Activated T-cell treated with anti-CD3 and anti-CD28 coated beads, Interleukin-2, amount 50 U/mL, for 48 hours (primary cell): ENCODE measurements around the gene CYP1B1.

Source experiments
- DNase-seq, 2 experiments: peaks; one replicate each; pipeline ENCODE4 v3.0.0-alpha.2; 2020

The CYP1B1 gene

DNA sequence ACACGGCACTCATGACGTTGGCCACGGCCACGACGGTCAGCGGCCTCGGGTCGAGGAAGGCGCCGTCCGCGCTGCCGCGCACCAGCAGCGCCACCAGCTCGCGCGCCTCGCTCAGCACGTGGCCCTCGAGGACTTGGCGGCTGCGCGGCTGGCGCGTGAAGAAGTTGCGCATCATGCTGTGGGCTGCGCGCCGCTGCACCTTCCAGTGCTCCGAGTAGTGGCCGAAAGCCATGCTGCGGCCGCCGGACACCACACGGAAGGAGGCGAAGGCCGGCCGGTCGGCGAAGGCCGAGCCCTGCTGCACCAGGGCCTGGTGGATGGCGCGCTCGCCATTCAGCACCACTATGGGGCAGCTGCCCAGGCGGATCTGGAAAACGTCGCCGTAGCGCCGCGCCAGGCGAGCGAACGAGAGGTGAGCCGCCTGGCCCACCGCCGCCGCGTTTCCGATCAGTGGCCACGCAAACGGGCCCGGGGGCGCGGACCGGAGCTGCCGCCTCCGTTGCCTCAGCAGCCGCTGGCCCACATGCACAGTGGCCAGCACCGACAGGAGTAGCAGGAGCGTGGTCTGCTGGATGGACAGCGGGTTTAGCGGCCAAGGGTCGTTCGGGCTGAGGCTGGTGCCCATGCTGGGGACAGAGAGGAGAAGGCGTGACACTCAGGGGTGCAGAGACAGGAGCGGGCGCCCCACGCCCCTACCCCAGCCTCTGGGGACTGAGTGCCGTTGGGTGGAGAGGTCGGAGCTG lies 1.0 kb downstream of the CYP1B1 start:
- peak; percentile 51 to 56 for DNase-seq

- DNase-seq: peak; percentile 47 to 56
These were observed 1.7 kb downstream of the CYP1B1 start for GRCh38 chr2:38074058-38074763.

GRCh38 chr2:38073211-38074057 lies 2.5 kb downstream of the CYP1B1 start:
- peak; percentile 32 to 39 for DNase-seq

- no peak for DNase-seq
These were observed 5.5 kb downstream of the CYP1B1 start for GRCh38 chr2:38070438-38070837.

GRCh38 chr2:38068234-38068633 lies 7.7 kb downstream of the CYP1B1 start:
- no peak for DNase-seq

DNA sequence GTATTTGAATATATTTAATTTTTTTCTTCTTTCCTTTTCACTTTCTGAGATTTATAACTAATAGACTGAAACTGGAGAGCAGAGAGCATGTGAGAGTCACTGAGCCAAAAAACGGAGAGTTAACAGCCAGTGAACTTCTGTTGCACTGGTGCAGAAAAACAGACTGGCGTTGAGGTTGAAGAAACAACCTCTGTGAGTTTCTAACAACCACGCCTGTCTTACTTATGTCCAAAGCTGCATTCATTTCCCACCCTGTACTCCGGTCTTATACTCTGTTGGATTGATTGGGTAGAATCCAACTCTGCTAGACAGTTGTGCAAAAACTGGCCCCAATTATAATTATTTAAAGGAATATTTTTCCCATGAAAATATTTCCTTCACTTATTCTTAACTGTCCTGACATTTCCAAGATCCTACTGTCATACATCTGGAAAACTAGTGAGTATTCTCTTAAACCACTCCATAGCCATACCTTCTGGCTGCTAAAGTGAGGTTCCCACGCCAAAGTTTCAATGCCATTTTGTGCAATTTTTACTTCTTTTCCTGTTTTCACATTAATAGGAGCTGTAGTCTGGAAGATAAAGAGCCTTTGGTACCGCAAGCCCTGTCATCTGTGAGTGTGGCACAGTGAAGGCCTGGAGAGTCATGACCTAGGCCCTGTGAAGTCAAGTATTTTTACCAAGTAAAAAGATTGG lies 9.4 kb downstream of the CYP1B1 start:
- DNase-seq: no peak

DNA sequence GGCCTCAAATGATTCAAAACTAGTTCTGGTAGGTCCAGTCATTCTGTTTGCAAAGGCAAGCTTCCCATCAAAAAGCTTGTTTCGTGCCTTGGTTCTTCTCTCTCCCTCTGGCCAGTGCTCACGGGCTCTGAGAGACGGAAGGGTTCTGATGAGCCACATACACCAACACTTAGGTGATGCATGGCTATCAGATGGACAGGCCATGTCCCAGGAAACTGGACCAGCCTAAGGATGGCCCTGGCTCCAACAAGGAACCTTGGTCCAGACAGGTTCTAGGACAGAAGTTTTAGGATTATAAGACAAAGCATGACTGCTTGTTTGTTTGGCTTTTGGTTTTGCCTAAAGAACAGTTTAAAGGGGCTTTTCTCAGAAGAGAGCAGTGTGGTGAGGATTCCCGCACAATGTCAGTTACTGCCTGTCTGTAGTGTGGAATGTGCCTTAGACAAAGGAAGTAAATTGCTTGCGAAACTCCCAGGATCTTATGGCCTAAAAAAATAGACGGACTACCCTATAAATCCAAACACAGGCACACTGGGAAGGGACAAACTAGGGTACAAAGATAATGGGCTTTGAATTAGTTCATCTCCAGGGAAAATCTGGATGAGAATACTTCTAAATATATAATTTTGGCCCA lies 10.3 kb downstream of the CYP1B1 start:
- DNase-seq: no peak

DNA sequence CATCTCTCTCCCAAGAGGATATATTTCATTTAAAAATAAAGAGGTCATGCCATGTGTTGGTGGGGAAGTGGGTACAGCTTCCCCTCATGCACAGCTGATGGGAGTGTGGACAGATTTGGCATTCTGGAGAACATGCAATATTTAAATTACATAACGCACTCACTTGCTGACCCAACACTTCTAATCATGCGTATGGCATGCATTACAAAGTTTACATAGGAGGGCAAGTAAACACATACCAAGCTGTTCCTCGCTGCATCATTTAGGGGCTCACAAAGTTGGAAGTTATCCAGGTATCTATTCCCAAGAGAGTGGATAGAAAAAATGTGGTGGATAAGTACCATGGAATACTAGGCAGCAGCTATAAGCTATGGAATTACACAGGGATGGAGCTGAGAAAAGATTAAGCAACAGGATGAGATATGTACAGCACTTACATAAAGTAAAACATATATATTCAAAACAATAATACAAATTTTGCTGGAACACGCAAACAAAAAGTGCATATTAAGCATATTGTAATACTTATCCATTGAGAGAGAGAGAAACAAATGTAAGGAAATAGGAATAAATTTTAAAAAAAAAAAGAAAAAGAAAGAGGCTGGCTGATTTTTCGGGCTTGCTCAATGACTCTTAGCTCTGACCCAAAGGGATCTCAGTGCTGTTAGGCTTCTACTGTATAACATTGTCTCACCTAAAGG lies 11.0 kb downstream of the CYP1B1 start:
- DNase-seq: no peak

DNA sequence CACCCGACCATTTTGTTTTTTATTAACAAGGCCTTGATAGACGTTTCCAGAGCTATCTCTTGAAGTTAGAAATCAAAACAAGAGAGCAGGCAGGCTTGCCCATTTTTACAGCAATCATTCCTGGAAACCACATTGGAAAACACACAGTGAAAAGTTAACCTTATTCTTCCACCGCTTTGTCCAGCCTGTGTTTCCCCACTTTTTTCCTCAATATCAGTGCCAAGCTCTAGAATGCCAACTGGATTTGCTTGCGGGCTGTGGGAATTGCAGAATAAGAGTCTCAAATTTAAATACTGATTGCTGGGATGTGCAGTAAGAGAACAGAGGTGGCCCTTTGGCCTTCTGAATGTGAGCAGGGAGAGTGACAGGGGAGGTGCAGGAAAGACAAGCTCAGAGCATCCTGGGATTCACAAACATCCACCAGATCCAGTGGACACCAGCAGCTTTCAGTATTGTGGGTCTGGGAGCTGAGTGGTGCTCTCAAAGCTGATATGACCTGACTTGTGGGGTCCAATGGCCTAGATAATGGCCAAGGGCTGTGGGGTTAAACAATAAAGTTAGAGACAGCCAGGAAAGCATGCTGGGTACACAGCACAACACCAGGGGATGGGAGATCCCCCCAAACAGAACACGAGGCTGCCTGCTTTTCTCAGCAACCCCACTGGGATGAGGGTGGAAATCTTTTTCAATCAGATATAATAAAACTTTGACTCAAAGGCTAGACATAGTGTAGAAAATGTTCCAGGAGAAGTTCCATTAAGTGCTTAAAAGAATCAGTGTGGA lies 15.5 kb downstream of the CYP1B1 start:
- no peak for DNase-seq

DNA sequence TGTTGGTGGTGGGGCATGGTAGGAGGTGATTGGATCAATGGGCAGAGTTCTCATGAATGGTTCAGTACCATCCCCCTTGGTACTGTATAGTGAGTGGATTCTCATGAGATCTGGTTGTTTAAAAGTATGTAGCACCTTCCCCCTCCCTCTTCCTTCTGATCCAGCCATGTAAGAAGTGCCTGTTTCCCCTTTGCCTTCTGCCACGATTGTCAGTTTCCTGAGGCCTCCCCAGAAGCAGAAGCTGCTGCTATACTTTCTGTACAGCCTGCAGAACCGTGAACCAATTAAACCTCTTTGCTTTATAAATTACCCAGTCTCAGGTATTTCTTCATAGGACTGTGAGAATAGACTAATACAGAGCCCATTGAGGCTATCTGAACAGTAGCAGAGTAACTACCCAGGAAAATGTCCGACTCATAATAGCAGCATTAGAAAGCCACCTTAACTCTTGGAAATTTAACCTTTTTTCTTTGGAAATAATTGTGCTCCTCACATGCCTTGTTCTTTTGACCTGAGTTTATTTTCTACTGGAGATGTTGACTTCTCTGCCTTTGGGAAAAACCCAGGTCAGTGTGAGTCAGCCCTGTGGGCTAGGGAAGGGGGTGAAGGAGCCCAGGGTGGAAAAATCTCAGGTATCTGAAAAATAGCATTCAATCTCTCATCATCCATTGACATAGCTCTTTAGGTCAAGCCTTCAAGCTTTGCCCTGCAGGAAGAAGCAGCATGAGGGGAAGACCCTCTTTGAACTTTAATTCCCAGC lies 18.1 kb downstream of the CYP1B1 start:
- DNase-seq: no peak

DNA sequence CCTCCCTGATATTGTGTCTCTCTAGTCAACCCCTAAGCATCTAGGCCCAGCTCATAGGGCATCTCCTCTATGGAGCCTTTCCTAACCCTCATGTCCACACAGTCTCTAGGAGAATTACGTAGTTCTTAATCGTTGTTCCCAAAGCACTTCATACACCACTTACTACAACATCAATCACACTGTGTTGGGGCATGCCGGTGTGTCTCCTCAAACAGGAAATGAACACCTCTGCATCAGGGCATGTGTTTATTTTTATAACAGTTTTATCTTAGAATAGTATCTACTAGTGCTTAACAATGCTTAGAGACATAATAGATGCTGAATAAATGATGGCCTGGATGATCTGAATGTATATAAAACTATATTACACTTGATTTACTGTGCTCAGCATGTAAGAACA lies 19.7 kb downstream of the CYP1B1 start:
- no peak for DNase-seq

- DNase-seq: no peak
These were observed 30.1 kb downstream of the CYP1B1 start for GRCh38 chr2:38045811-38046210.

DNA sequence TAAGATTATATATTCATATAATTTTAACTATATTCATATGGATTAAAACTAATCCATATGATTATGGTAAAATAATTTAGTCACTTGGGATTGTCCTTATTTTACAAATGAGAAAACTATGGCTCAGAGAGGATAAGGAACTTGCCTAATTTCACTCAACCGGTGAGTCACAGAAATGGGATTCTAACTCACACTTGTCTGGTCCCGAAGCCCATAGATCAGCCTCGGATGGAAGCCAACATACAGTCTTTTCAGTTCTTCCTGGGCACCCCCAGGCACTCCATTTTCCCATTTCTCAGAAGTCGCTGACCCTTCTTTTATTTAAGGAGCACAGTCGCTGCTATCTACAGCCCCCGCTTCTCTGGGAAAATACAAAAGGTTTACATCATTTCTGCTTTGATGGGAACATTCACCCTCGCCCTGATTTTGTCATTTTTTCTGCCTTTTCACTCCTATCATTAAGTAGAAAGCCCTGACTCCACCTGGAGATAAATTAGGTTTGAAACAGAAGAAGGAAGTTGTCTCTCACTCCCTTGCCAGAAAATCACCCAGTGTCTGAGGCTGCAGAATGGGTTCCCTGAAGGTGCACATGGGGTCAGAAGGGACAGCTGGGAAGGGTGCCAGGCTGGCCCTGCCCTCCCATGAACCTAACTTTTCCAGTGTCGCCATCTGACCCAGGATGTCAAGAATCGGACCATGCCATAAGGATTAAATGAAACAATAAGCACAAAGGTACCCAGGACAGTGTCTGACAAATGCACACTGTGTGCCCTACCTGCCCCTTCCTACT lies 36.6 kb downstream of the CYP1B1 start:
- DNase-seq: no peak

- no peak for DNase-seq
These were observed 37.3 kb downstream of the CYP1B1 start for GRCh38 chr2:38038682-38039081.

GRCh38 chr2:38037757-38038621 lies 38.0 kb downstream of the CYP1B1 start:
- peak; percentile 49 to 62 for DNase-seq

DNA sequence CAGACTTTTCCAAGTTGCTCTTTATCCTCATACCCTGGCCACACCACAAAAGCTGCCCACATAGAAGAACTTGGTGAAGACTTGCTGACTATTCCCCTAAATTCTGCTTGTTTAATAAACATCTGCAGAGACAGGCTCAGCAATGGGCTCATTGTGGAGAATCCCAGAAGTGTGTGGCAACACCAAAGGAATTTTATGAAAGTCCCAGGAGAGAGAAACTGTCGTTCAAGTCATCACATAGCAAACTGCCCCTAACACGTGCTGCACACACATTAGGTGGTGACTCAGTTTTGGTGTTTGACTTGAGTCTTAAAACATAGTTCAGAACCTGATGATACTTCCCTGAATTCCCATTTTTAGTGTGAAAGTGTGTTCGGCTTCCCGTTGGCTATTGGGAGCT lies 38.6 kb downstream of the CYP1B1 start:
- peak in 1 of 2 experiments; percentile 26 for DNase-seq

DNA sequence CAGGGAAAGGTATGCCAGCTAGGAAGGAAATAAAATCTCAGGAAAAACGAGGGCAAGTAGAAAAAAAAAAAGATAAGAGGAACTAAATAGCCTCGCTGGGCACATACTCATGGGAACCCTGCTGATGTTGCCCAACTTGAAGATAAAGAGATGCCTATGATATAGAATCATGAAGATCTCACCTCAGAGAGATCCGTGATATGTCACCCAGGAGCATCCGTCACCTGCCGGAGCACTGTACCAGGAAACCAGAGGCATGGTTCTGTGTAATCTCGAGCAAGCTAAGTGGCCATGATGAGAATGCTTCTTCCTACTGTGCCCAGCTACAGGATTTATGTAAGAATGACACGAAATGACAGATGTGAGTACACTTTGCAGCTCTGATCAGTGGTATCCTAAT lies 40.0 kb downstream of the CYP1B1 start:
- DNase-seq: no peak

DNA sequence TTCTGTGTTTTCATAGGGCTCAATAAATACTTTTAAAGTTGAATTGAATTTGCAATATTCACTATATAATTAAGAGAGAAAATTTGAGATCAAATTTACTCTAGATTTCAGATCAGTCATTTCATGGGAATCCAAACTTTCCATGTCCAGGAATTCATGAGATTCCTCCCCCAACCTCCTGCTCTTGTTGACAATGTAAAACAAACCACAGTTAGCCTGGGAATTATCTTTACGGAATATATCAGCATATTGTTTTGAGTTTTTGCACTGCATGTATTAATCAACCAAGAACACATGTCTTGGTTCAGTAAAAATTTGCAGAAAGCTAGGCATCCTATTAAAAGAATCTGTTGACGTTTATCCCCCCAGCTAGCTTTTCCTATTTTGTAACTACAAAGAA lies 42.3 kb downstream of the CYP1B1 start:
- DNase-seq: no peak
